Measurements from ENCODE around the gene KCP. TPM values are rescaled to one million over a fixed set of nuclear protein-coding genes. Genes with fewer than 3 reads are reported as not detected.

The KCP gene
- total RNA-seq, 4 donors from 2014 or later = 0.18 to 3.5 TPM; not detected in 2

DNA sequence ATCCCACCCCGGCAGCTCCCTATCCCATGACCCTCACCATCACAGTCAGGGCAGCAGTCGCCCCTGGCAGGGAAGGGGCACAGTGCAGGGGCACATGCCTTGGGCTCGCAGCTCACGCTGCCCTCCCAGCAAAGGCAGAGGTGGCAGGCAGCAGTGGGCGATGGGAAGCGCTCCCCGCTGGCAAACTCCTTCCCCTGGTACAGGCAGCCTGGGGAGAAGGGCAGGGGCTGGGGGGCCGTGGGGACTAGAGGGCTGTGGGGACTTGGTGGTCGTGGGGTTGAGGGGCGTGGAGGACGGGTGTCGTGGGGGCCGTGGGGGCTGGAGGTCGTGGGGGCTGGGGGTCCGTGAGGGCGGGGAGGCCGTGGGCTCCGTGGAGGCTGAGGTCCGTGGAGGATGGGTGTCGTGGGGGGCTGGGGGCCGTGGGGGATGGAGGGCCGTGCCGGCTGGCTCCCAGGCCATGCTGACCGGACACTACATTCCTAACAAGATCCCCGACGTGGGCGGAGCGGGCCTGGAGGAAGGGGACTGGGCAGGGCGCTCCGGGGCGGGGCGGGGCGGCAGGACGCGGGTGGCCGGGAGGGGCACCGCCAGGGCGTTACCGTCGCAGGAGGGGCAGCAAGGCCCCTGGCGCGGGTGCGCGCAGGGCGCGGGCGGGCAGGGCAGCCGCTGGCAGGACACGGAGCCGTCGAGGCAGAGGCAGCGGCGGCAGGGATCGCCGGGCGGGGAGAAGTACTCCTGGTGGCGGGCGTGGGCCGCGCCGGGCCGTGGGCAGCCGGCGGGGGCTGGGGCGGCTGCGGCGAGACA, 20.0 kb downstream of the KCP start:
- TF ChIP-seq POLR2A (IDR thresholded peaks at IDR 0.05) = no peak
- TF ChIP-seq, protein P1, sequence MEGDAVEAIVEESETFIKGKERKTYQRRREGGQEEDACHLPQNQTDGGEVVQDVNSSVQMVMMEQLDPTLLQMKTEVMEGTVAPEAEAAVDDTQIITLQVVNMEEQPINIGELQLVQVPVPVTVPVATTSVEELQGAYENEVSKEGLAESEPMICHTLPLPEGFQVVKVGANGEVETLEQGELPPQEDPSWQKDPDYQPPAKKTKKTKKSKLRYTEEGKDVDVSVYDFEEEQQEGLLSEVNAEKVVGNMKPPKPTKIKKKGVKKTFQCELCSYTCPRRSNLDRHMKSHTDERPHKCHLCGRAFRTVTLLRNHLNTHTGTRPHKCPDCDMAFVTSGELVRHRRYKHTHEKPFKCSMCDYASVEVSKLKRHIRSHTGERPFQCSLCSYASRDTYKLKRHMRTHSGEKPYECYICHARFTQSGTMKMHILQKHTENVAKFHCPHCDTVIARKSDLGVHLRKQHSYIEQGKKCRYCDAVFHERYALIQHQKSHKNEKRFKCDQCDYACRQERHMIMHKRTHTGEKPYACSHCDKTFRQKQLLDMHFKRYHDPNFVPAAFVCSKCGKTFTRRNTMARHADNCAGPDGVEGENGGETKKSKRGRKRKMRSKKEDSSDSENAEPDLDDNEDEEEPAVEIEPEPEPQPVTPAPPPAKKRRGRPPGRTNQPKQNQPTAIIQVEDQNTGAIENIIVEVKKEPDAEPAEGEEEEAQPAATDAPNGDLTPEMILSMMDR (IDR thresholded peaks at IDR 0.05) = no peak
- no peak overlapping the region for H3K27ac ChIP-seq
- intact Hi-C loops (cut with DNase I; ENCODE audit: low total_unique reads) = no loop called here
- H3K4me1 ChIP-seq = no peaks in the 10 kb centered on the region
- DNase-seq = no peak
- H3K9me3 ChIP-seq = no peaks in the 10 kb centered on the region
- no peaks in the 10 kb centered on the region for H3K36me3 ChIP-seq
- H3K27me3 ChIP-seq = peaks cover 0 to 4% of the 10 kb centered on the region in 2 donors
- no peak overlapping the region for H3K4me3 ChIP-seq

DNA sequence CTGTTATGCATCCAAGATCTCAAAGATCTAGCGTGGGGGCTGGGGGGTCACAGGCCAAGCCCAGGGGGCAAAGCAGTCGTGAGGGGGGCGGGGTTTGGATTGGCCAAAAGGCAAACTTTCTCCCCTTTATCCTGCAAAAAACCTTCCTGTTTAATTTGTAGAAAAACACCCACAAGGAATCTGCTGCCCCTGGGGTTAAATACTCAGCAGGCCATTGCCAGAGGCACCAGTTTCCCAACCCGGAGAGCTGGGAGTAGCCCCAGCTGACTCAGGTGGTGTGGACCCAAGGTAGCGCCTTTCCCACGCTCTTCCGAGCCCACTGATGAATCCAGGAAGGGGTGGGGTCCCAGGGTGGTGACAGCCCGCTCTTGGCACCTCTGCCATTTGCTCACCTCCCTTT, 21.4 kb downstream of the KCP start:
- H3K27me3 ChIP-seq = peaks cover 0 to 4% of the 10 kb centered on the region in 2 donors
- TF ChIP-seq, protein P1 (IDR thresholded peaks at IDR 0.05) = no peak
- TF ChIP-seq POLR2A (IDR thresholded peaks at IDR 0.05) = no peak
- no peak overlapping the region for H3K4me3 ChIP-seq
- H3K4me1 ChIP-seq = no peaks in the 10 kb centered on the region
- intact Hi-C loops (cut with DNase I; ENCODE audit: low total_unique reads) = no loop called here
- H3K36me3 ChIP-seq = no peaks in the 10 kb centered on the region
- H3K9me3 ChIP-seq = no peaks in the 10 kb centered on the region
- no peak for DNase-seq
- H3K27ac ChIP-seq = no peak overlapping the region

DNA sequence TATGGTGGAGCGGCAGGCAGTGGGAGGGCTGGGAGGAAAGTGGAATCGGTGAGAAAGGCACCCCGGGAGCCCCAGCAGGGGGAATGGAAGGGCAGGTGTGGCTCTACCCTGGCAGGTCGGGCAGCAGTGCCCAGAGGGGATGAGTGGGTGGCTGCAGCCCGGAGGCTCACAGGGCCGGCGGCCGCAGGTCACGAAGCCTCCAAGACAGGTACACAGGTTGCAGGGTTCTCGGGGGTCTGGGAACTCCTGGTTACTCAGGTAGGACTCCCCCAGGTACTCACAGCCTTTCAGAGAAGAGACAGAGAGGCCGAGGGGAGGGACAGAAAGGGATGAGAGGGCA, 21.8 kb downstream of the KCP start:
- H3K36me3 ChIP-seq = no peaks in the 10 kb centered on the region
- TF ChIP-seq POLR2A (IDR thresholded peaks at IDR 0.05) = no peak
- TF ChIP-seq, protein P1 (IDR thresholded peaks at IDR 0.05) = no peak
- H3K4me3 ChIP-seq = no peak overlapping the region
- H3K27ac ChIP-seq = no peak overlapping the region
- H3K27me3 ChIP-seq = peaks cover 0 to 4% of the 10 kb centered on the region in 2 donors
- no peak for DNase-seq
- intact Hi-C loops (cut with DNase I; ENCODE audit: low total_unique reads) = no loop called here
- no peaks in the 10 kb centered on the region for H3K9me3 ChIP-seq
- no peaks in the 10 kb centered on the region for H3K4me1 ChIP-seq

DNA sequence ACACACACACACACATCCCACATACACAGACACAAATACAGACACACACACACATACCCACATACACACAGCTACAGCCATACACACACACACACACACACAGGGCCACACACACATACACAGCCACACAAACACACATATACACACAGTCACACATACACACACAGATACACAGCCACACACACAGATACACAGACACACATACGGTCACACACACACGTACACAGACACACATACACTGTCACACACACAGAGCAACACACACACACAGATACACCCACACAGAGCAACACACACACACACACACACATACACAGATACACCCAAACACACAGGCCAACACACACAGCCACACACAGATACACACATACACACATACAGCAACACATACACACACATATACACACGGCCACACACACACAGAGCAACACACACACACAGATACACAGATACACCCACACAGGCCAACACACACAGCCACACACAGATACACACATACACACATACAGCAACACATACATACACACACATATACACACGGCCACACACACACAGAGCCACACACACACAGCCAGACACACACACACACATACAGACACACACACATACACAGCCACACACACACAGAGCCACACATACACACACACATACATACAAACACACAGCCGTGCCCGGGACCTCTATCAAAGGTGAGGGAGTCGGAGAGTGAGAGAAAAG, 22.3 kb downstream of the KCP start:
- Histone ChIP-seq H3K9me3 (no peaks in the 10 kb centered on the region), H3K27ac (no peak overlapping the region), H3K4me1 (no peaks in the 10 kb centered on the region), H3K36me3 (no peaks in the 10 kb centered on the region), H3K4me3 (no peak overlapping the region), H3K27me3 (peaks cover 0 to 4% of the 10 kb centered on the region in 2 donors)
- intact Hi-C loops (cut with DNase I; ENCODE audit: low total_unique reads) = no loop called here
- TF ChIP-seq POLR2A (IDR thresholded peaks at IDR 0.05) = no peak
- TF ChIP-seq, protein P1 (IDR thresholded peaks at IDR 0.05) = no peak
- DNase-seq = no peak

Data from uterus (tissue), 4 donors.